Tibial artery (tissue), 4 donors: ENCODE data around the gene TLE5.

Source experiments
- DNase-seq, 2 donors: peaks; one replicate each; pipeline ENCODE4 v3.0.0-alpha.2; 2019
- H3K27ac ChIP-seq, 2 donors: fragments of 200-600 bp; sonication (generic) in 1 of 2; 1 replicate in 1 of 2; 2 replicates in 1 of 2; pipeline ENCODE4 v1.5.1; 2018 to 2019; ENCODE audit warnings: mild to moderate bottlenecking in 1 of 2
- H3K27me3 ChIP-seq, 2 donors: fragments of 200-600 bp; sonication (generic) in 1 of 2; one replicate each; pipeline versions ENCODE4 v1.5.1 to v1.6.0; 2016 to 2019
- H3K36me3 ChIP-seq, 3 donors: fragments of 200-600 bp; sonication (generic) in 2 of 3; one replicate each; pipeline ENCODE4 v1.5.1; 2016 to 2019; ENCODE audit warnings: mild to moderate bottlenecking in 2 of 3
- H3K4me1 ChIP-seq, 4 donors: fragments of 200-600 bp; sonication (generic) in 2 of 4; 1 replicate in 3 of 4; 2 replicates in 1 of 4; pipeline ENCODE4 v1.5.1; 2016 to 2019
- H3K4me3 ChIP-seq, 2 donors: fragments of 200-600 bp; sonication (generic) in 1 of 2; 1 replicate in 1 of 2; 2 replicates in 1 of 2; pipeline ENCODE4 v1.5.1; 2018 to 2019; ENCODE audit warnings: mild to moderate bottlenecking in 2 of 2
- H3K9me3 ChIP-seq, 3 donors: fragments of 200-600 bp; sonication (generic) in 1 of 3; one replicate each; pipeline ENCODE4 v1.5.1; 2016 to 2019
- CTCF ChIP-seq, 2 experiments: fragments of 200-600 bp in 1 of 2; fragments of 450-650 bp in 1 of 2; IDR thresholded peaks; one replicate each; pipeline ENCODE4 v1.5.1; 2017 to 2019; ENCODE audit warnings: antibody characterized with exemption in 2 of 2, mild to moderate bottlenecking in 1 of 2, moderate library complexity in 1 of 2
- intact Hi-C: fragments of 100-400 bp; cut with DNase I; formaldehyde crosslinking; loops from one replicate; pipeline ENCODE4 v1.15.0; 2023; ENCODE audit warnings: low total_unique reads

The TLE5 gene

GRCh38 chr19:3006075-3006767 lies 56.1 kb downstream of the TLE5 start:
- no peak overlapping the region for H3K4me3 ChIP-seq
- TF ChIP-seq CTCF (IDR thresholded peaks at IDR 0.05): no peak
- intact Hi-C loops: no loop called here
- H3K4me1 ChIP-seq: no peaks in the 10 kb centered on the region
- H3K9me3 ChIP-seq: no peaks in the 10 kb centered on the region
- DNase-seq: no peak
- peaks cover 0 to 5% of the 10 kb centered on the region in 2 donors for H3K27me3 ChIP-seq
- H3K36me3 ChIP-seq: peaks cover 0 to 86% (median 7%) of the 10 kb centered on the region in 3 donors
- H3K27ac ChIP-seq: no peak overlapping the region

GRCh38 chr19:3005345-3005744 lies 57.0 kb downstream of the TLE5 start:
- no peaks in the 10 kb centered on the region for H3K9me3 ChIP-seq
- H3K4me1 ChIP-seq: no peaks in the 10 kb centered on the region
- intact Hi-C loops: no loop called here
- peaks cover 0 to 5% of the 10 kb centered on the region in 2 donors for H3K27me3 ChIP-seq
- H3K27ac ChIP-seq: no peak overlapping the region
- H3K36me3 ChIP-seq: peaks cover 0 to 79% (median 7%) of the 10 kb centered on the region in 3 donors
- TF ChIP-seq CTCF (IDR thresholded peaks at IDR 0.05): no peak
- DNase-seq: no peak
- no peak overlapping the region for H3K4me3 ChIP-seq

DNA sequence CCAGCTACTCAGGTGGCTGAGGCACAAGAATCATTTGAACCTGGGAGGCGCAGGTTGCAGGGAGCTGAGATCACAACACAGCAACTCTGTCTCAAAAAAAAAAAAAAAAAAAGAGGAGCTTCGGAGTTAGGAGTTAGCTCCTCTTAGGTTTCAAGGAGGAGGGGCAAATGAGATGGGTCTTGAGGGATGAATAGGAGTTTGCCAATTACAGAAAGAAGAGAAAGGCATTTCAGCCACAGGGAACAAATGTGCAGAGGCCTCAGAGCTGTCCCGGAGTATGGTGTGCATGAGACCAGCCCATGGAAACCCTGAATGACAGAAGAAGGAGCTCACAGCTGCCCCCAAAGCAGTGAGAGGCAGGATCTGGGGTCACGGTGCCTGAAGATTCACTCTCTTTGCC lies 57.8 kb downstream of the TLE5 start:
- no peak overlapping the region for H3K27ac ChIP-seq
- TF ChIP-seq CTCF (IDR thresholded peaks at IDR 0.05): no peak
- H3K4me1 ChIP-seq: no peaks in the 10 kb centered on the region
- no peak overlapping the region for H3K4me3 ChIP-seq
- H3K27me3 ChIP-seq: peaks cover 0 to 5% of the 10 kb centered on the region in 2 donors
- H3K9me3 ChIP-seq: no peaks in the 10 kb centered on the region
- no peak for DNase-seq
- intact Hi-C loops: no loop called here
- H3K36me3 ChIP-seq: peaks cover 0 to 78% (median 7%) of the 10 kb centered on the region in 3 donors

DNA sequence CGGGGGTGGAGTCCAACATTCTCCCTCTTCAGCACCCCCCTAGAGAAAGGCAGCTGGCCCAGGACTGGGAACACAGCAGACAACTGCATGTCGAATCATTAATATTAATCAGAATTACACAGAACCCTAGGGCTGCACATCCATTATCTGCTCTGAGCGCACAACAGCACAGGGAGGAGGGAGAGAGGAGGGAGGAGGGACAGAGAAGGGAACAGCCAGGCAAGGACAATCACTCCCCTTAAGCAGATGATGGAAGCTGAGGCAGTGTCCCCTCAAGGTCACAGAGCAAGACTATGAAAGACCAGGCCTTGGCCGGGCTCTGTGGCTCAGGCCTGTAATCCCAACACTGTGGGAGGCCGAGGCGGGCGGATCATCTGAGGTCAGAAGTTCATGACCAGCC lies 59.2 kb downstream of the TLE5 start:
- Histone ChIP-seq H3K4me3 (no peak overlapping the region), H3K36me3 (peaks cover 0 to 77% (median 7%) of the 10 kb centered on the region in 3 donors), H3K27ac (no peak overlapping the region), H3K9me3 (no peaks in the 10 kb centered on the region), H3K4me1 (no peaks in the 10 kb centered on the region), H3K27me3 (peaks cover 0 to 5% of the 10 kb centered on the region in 2 donors)
- DNase-seq: no peak
- intact Hi-C loops: no loop called here
- TF ChIP-seq CTCF (IDR thresholded peaks at IDR 0.05): no peak
